Mesendoderm (in vitro differentiated cells): ENCODE data around the gene UFC1.
A peak's percentile ranks its signal among the peaks of the same experiment; 100 is the strongest.

Experiments used
- DNase-seq: peaks from one replicate; pipeline ENCODE4 v3.0.0; 2013
- H2AK5ac ChIP-seq: 2 replicates; pipeline ENCODE4 v1.6.1; 2013; ENCODE audit warnings: low read length, inconsistent platforms
- H2BK120ac ChIP-seq: 2 replicates; pipeline ENCODE4 v1.6.1; 2013; ENCODE audit warnings: low read depth, mild to moderate bottlenecking, low read length, moderate library complexity, mixed read lengths
- H2BK15ac ChIP-seq: replicated peaks from 2 replicates; pipeline ENCODE4 v1.6.1; 2013; ENCODE audit warnings: low read depth, mild to moderate bottlenecking, moderate library complexity
- H2BK5ac ChIP-seq: 2 replicates; pipeline ENCODE4 v1.6.1; 2013; ENCODE audit warnings: low read length, inconsistent platforms
- H3K18ac ChIP-seq: 2 replicates; pipeline ENCODE4 v1.6.1; 2013; ENCODE audit warnings: mild to moderate bottlenecking, low read length, mixed read lengths
- H3K23ac ChIP-seq: one replicate; pipeline ENCODE4 v1.6.1; 2013; ENCODE audit warnings: low read length
- H3K27ac ChIP-seq: 2 replicates; pipeline ENCODE4 v1.5.1; 2013; ENCODE audit warnings: low read depth, mild to moderate bottlenecking, inconsistent platforms, low read length, moderate library complexity
- H3K27me3 ChIP-seq: 2 replicates; pipeline ENCODE4 v1.6.1; 2013; ENCODE audit warnings: low read length, control low read depth, mild to moderate bottlenecking, inconsistent platforms; ENCODE audit not compliant: insufficient read depth, poor library complexity
- H3K36me3 ChIP-seq: 2 replicates; pipeline ENCODE4 v1.6.1; 2013; ENCODE audit warnings: low read length, inconsistent platforms; ENCODE audit not compliant: control insufficient read depth, insufficient read depth
- H3K4ac ChIP-seq: one replicate; pipeline ENCODE4 v1.6.1; 2013; ENCODE audit warnings: low read depth, mild to moderate bottlenecking, low read length, moderate library complexity
- H3K4me1 ChIP-seq: 2 replicates; pipeline ENCODE4 v1.6.1; 2013; ENCODE audit warnings: low read depth, low read length, inconsistent platforms; ENCODE audit not compliant: control insufficient read depth
- H3K4me2 ChIP-seq: 2 replicates; pipeline ENCODE4 v1.6.1; 2013; ENCODE audit warnings: low read length
- H3K4me3 ChIP-seq: 2 replicates; pipeline ENCODE4 v1.5.1; 2013; ENCODE audit warnings: mild to moderate bottlenecking, low read length
- H3K56ac ChIP-seq: one replicate; pipeline ENCODE4 v1.6.1; 2013; ENCODE audit warnings: low read length
- H3K79me1 ChIP-seq: 2 replicates; pipeline ENCODE4 v1.6.1; 2013; ENCODE audit warnings: low read length, inconsistent platforms
- H3K79me2 ChIP-seq: 2 replicates; pipeline ENCODE4 v1.6.1; 2013; ENCODE audit warnings: mild to moderate bottlenecking, low read length; ENCODE audit not compliant: control insufficient read depth, insufficient read depth
- H3K9ac ChIP-seq: 2 replicates; pipeline ENCODE4 v1.6.1; 2013; ENCODE audit warnings: low read length, inconsistent platforms
- H4K5ac ChIP-seq: one replicate; pipeline ENCODE4 v1.6.1; 2013; ENCODE audit warnings: low read length
- H4K8ac ChIP-seq: one replicate; pipeline ENCODE4 v1.6.1; 2013; ENCODE audit warnings: low read depth, mild to moderate bottlenecking, control low read depth, low read length, moderate library complexity
- WGBS: extraction: QIAGEN DNeasy Blood & Tissue Kit; methylation state at CpG from one replicate; pipeline ENCODE4 v1.1.7; 2013; ENCODE audit warnings: low lambda C conversion rate, missing lambda C conversion rate; ENCODE audit not compliant: insufficient coverage; ENCODE audit errors: extremely low coverage; 5-methylcytosine and 5-hydroxymethylcytosine counted together

UFC1 gene

DNA sequence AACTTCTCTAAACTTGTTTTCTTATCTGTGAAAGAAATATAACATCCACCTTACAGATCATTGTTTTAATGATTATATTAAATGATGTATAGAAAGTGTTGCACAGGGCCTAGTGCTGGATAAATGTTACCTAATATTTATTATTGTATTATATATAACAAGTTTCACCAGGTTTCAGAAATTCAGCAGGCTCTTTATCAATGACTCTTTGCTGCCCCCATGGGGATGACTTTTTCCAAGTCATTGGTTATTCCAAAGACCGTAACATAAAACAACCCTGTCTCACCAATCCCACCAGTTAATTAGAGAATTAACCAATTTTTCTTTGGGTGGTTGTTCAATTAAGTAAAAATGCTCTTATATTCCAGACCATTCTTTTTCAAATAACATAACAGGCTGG, 14.0 kb upstream of the UFC1 start:
- no peak overlapping the region for H3K18ac ChIP-seq
- no peak overlapping the region for H3K4me2 ChIP-seq
- H2BK15ac ChIP-seq, result no peak overlapping the region
- H3K79me2 ChIP-seq, result peaks cover 4% of the 10 kb centered on the region
- no peak overlapping the region for H3K27ac ChIP-seq
- H3K4me3 ChIP-seq, result no peak overlapping the region
- H3K4me1 ChIP-seq, result no peaks in the 10 kb centered on the region
- H3K27me3 ChIP-seq, result no peaks in the 10 kb centered on the region
- no peaks in the 10 kb centered on the region for H3K36me3 ChIP-seq
- no peak overlapping the region for H4K8ac ChIP-seq
- no CpG with 5 or more reads among the region's 1 CpG for WGBS
- H4K5ac ChIP-seq, result no peak overlapping the region
- H2AK5ac ChIP-seq, result no peak overlapping the region
- no peak overlapping the region for H3K4ac ChIP-seq
- H3K79me1 ChIP-seq, result no peaks in the 10 kb centered on the region
- H3K9ac ChIP-seq, result no peak overlapping the region
- H2BK5ac ChIP-seq, result no peak overlapping the region
- H2BK120ac ChIP-seq, result no peak overlapping the region
- no peak overlapping the region for H3K56ac ChIP-seq
- peak; percentile 60 for DNase-seq
- no peak overlapping the region for H3K23ac ChIP-seq

DNA sequence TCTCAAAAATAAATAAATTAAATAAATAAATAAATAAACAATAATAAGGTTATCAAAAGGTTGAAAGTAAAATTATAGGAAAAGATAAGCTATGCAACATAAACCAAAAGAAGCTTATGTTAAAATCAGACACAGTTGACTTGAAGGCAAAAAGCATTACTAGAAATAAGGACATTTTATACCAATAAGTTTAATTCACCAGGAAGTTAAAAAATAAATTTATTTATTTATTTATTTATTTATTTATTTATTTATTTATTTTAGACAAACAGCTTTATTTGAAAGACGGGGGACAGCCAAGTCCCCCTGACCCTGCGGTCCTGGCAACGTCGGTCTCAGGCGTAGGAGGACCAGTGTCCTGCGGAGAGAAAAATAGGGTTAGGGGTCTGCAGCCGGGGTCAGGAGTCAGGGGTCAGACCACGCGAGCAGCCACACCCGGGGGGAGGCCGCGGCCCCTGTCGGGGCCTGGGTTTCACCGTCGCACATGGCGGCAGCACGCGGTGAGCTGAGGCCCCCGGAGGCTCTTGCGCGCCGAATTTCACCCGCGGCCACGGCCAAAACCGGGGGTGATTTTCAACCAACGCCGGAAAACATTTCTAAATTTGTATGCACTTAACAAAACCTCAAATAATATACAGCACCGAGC, 12.9 kb upstream of the UFC1 start:
- no peak overlapping the region for H3K4ac ChIP-seq
- H4K5ac ChIP-seq, result no peak overlapping the region
- WGBS, result no CpG with 5 or more reads among the region's 29 CpGs
- H2AK5ac ChIP-seq, result no peak overlapping the region
- no peaks in the 10 kb centered on the region for H3K79me2 ChIP-seq
- no peak overlapping the region for H2BK5ac ChIP-seq
- H3K23ac ChIP-seq, result no peak overlapping the region
- H3K4me2 ChIP-seq, result no peak overlapping the region
- H3K79me1 ChIP-seq, result no peaks in the 10 kb centered on the region
- H2BK15ac ChIP-seq, result no peak overlapping the region
- H3K4me3 ChIP-seq, result no peak overlapping the region
- no peak overlapping the region for H3K9ac ChIP-seq
- H2BK120ac ChIP-seq, result no peak overlapping the region
- no peak overlapping the region for H3K27ac ChIP-seq
- H3K18ac ChIP-seq, result no peak overlapping the region
- no peaks in the 10 kb centered on the region for H3K27me3 ChIP-seq
- DNase-seq, result no peak
- no peaks in the 10 kb centered on the region for H3K36me3 ChIP-seq
- no peaks in the 10 kb centered on the region for H3K4me1 ChIP-seq
- no peak overlapping the region for H3K56ac ChIP-seq
- H4K8ac ChIP-seq, result no peak overlapping the region

- H2BK5ac ChIP-seq, result no peak overlapping the region
- H3K4ac ChIP-seq, result no peak overlapping the region
- no peak overlapping the region for H4K5ac ChIP-seq
- DNase-seq, result no peak
- H3K23ac ChIP-seq, result no peak overlapping the region
- H3K79me2 ChIP-seq, result no peaks in the 10 kb centered on the region
- H2BK120ac ChIP-seq, result no peak overlapping the region
- no peak overlapping the region for H3K27ac ChIP-seq
- H2AK5ac ChIP-seq, result no peak overlapping the region
- no peak overlapping the region for H3K4me3 ChIP-seq
- no peak overlapping the region for H4K8ac ChIP-seq
- H3K4me1 ChIP-seq, result no peaks in the 10 kb centered on the region
- H2BK15ac ChIP-seq, result no peak overlapping the region
- no peaks in the 10 kb centered on the region for H3K27me3 ChIP-seq
- no CpG with 5 or more reads among the region's 3 CpGs for WGBS
- no peak overlapping the region for H3K56ac ChIP-seq
- no peaks in the 10 kb centered on the region for H3K79me1 ChIP-seq
- no peak overlapping the region for H3K18ac ChIP-seq
- H3K9ac ChIP-seq, result no peak overlapping the region
- H3K4me2 ChIP-seq, result no peak overlapping the region
- no peaks in the 10 kb centered on the region for H3K36me3 ChIP-seq
Measured at GRCh38 chr1:161145832-161146231, 7.9 kb upstream of the UFC1 start.

GRCh38 chr1:161153176-161153575, 602 bp upstream of the UFC1 start:
- Histone ChIP-seq H3K79me1 (no peaks in the 10 kb centered on the region), H3K4me3 (no peak overlapping the region), H2BK120ac (no peak overlapping the region), H2BK15ac (no peak overlapping the region), H3K9ac (no peak overlapping the region), H3K23ac (no peak overlapping the region), H3K4me2 (no peak overlapping the region), H4K8ac (no peak overlapping the region), H4K5ac (no peak overlapping the region), H3K18ac (no peak overlapping the region), H3K4me1 (peaks cover 2% of the 10 kb centered on the region), H3K56ac (peak overlapping the region; percentile 0), H3K4ac (no peak overlapping the region), H3K79me2 (no peaks in the 10 kb centered on the region), H3K27ac (no peak overlapping the region), H3K36me3 (no peaks in the 10 kb centered on the region), H2BK5ac (no peak overlapping the region), H2AK5ac (no peak overlapping the region), H3K27me3 (no peaks in the 10 kb centered on the region)
- no CpG with 5 or more reads among the region's 9 CpGs for WGBS
- DNase-seq, result no peak

GRCh38 chr1:161157867-161158266, 4.1 kb downstream of the UFC1 start:
- H2BK15ac ChIP-seq, result no peak overlapping the region
- H3K79me1 ChIP-seq, result peaks cover 5% of the 10 kb centered on the region
- no peak overlapping the region for H3K9ac ChIP-seq
- H3K4me3 ChIP-seq, result no peak overlapping the region
- H2AK5ac ChIP-seq, result no peak overlapping the region
- peaks cover 4% of the 10 kb centered on the region for H3K4me1 ChIP-seq
- no peak overlapping the region for H2BK120ac ChIP-seq
- no peaks in the 10 kb centered on the region for H3K79me2 ChIP-seq
- no peak overlapping the region for H3K56ac ChIP-seq
- H3K27ac ChIP-seq, result no peak overlapping the region
- no peak overlapping the region for H3K18ac ChIP-seq
- H3K36me3 ChIP-seq, result no peaks in the 10 kb centered on the region
- no peak overlapping the region for H4K8ac ChIP-seq
- WGBS, result no CpG with 5 or more reads among the region's 1 CpG
- H2BK5ac ChIP-seq, result no peak overlapping the region
- no peak overlapping the region for H4K5ac ChIP-seq
- no peaks in the 10 kb centered on the region for H3K27me3 ChIP-seq
- H3K4ac ChIP-seq, result no peak overlapping the region
- no peak for DNase-seq
- H3K4me2 ChIP-seq, result no peak overlapping the region
- no peak overlapping the region for H3K23ac ChIP-seq
